Esophagus muscularis mucosa (tissue), 4 donors: ENCODE measurements around the gene TMEM8B.

Experiments used
- CTCF ChIP-seq, 3 experiments: fragments of 200-600 bp in 2 of 3; fragments of 450-650 bp in 1 of 3; sonication (generic) in 2 of 3; IDR thresholded peaks; one replicate each; pipeline ENCODE4 v1.5.1; 2017 to 2019; ENCODE audit warnings: antibody characterized with exemption in 3 of 3, mild to moderate bottlenecking in 2 of 3, moderate library complexity in 1 of 3
- EP300 ChIP-seq: sonication (generic); formaldehyde crosslinking; IDR thresholded peaks from one replicate; pipeline ENCODE4 v1.6.1; 2017; ENCODE audit warnings: antibody characterized with exemption
- POLR2A ChIP-seq: fragments of 450-650 bp; IDR thresholded peaks from one replicate; pipeline ENCODE4 v1.6.1; 2017; ENCODE audit warnings: antibody characterized with exemption, moderate library complexity, mild to moderate bottlenecking, low read depth

DNA sequence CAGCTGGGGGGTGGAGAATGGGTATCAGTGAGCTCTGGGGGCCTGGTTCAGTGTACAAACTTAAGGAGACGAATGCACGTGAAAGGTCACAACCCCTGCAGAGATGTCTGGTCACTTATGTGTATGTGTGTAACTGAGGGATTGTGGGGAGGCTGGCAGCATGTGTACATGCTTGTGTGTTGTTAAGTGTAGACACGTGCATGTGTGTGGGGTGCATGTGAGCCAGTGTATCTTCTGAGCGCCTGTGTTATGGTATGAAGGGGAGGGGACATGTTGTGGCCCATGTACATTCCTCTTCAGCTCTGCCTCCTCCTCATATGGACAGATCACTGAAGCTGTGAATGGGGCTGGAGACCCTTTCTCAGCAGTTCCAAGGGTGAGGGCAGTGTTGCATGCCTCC is 2.0 kb downstream of the TMEM8B start:
- TF ChIP-seq CTCF (IDR thresholded peaks at IDR 0.05) (no peak), EP300 (no peak), POLR2A (no peak)
